ENCODE measurements around the gene ALKBH1.
"Not testable (repeated sequence)": the region's sequence is repeated elsewhere in the genome, so short reads cannot be mapped to it uniquely, and the experiment has no call there.

ALKBH1 gene

GRCh38 chr14:77645520-77646230, 62.1 kb downstream of the ALKBH1 start:
- H3K9me3 ChIP-seq (ENCODE audit: severe bottlenecking), result no peaks in the 10 kb centered on the region
- no peak overlapping the region for H3K4me3 ChIP-seq (ENCODE audit: low read depth, low read length)
- no peaks in the 10 kb centered on the region for H3K36me3 ChIP-seq
- TF ChIP-seq CTCF (IDR thresholded peaks at IDR 0.05; ENCODE audit: low read depth, low read length), result no peak
- no peaks in the 10 kb centered on the region for H3K27me3 ChIP-seq (ENCODE audit: insufficient read depth, low read depth, severe bottlenecking)
- DNase-seq, result no peak
- no peak overlapping the region for H3K27ac ChIP-seq

- no peak for TF ChIP-seq CTCF (IDR thresholded peaks at IDR 0.05; ENCODE audit: low read depth, low read length)
- no peak for DNase-seq
- Histone ChIP-seq H3K4me3 (ENCODE audit: low read depth, low read length) (no peak overlapping the region), H3K9me3 (ENCODE audit: severe bottlenecking) (no peaks in the 10 kb centered on the region), H3K36me3 (no peaks in the 10 kb centered on the region), H3K27ac (no peak overlapping the region), H3K27me3 (ENCODE audit: insufficient read depth, low read depth, severe bottlenecking) (no peaks in the 10 kb centered on the region)
These were observed 65.4 kb downstream of the ALKBH1 start for GRCh38 chr14:77642407-77642806.

GRCh38 chr14:77641534-77642341, 66.1 kb downstream of the ALKBH1 start:
- DNase-seq, result no peak
- TF ChIP-seq CTCF (IDR thresholded peaks at IDR 0.05; ENCODE audit: low read depth, low read length), result no peak
- no peak overlapping the region for H3K4me3 ChIP-seq (ENCODE audit: low read depth, low read length)
- no peaks in the 10 kb centered on the region for H3K9me3 ChIP-seq (ENCODE audit: severe bottlenecking)
- no peaks in the 10 kb centered on the region for H3K36me3 ChIP-seq
- H3K27ac ChIP-seq, result no peak overlapping the region
- H3K27me3 ChIP-seq (ENCODE audit: insufficient read depth, low read depth, severe bottlenecking), result no peaks in the 10 kb centered on the region

GRCh38 chr14:77640756-77641533, 66.9 kb downstream of the ALKBH1 start:
- Histone ChIP-seq H3K9me3 (ENCODE audit: severe bottlenecking) (no peaks in the 10 kb centered on the region), H3K27me3 (ENCODE audit: insufficient read depth, low read depth, severe bottlenecking) (no peaks in the 10 kb centered on the region), H3K27ac (no peak overlapping the region), H3K36me3 (no peaks in the 10 kb centered on the region), H3K4me3 (ENCODE audit: low read depth, low read length) (no peak overlapping the region)
- TF ChIP-seq CTCF (IDR thresholded peaks at IDR 0.05; ENCODE audit: low read depth, low read length), result no peak
- DNase-seq, result no peak

GRCh38 chr14:77638771-77639171, 69.1 kb downstream of the ALKBH1 start:
- Histone ChIP-seq H3K36me3 (no peaks in the 10 kb centered on the region), H3K9me3 (ENCODE audit: severe bottlenecking) (peaks cover 10% of the 10 kb centered on the region), H3K4me3 (ENCODE audit: low read depth, low read length) (no peak overlapping the region), H3K27ac (no peak overlapping the region), H3K27me3 (ENCODE audit: insufficient read depth, low read depth, severe bottlenecking) (no peaks in the 10 kb centered on the region)
- no peak for TF ChIP-seq CTCF (IDR thresholded peaks at IDR 0.05; ENCODE audit: low read depth, low read length)
- no peak for DNase-seq

GRCh38 chr14:77635869-77636268, 72.0 kb downstream of the ALKBH1 start:
- not testable (repeated sequence) for H3K27me3 ChIP-seq (ENCODE audit: insufficient read depth, low read depth, severe bottlenecking); DNase-seq; H3K4me3 ChIP-seq (ENCODE audit: low read depth, low read length); H3K36me3 ChIP-seq; H3K27ac ChIP-seq
- peaks cover 13% of the 10 kb centered on the region for H3K9me3 ChIP-seq (ENCODE audit: severe bottlenecking)

GRCh38 chr14:77635466-77635865, 72.4 kb downstream of the ALKBH1 start:
- not testable (repeated sequence) for H3K36me3 ChIP-seq; DNase-seq; H3K27ac ChIP-seq; H3K4me3 ChIP-seq (ENCODE audit: low read depth, low read length); H3K27me3 ChIP-seq (ENCODE audit: insufficient read depth, low read depth, severe bottlenecking)
- peaks cover 13% of the 10 kb centered on the region for H3K9me3 ChIP-seq (ENCODE audit: severe bottlenecking)
